Measurements from ENCODE around the gene TNN.

TNN gene

DNA sequence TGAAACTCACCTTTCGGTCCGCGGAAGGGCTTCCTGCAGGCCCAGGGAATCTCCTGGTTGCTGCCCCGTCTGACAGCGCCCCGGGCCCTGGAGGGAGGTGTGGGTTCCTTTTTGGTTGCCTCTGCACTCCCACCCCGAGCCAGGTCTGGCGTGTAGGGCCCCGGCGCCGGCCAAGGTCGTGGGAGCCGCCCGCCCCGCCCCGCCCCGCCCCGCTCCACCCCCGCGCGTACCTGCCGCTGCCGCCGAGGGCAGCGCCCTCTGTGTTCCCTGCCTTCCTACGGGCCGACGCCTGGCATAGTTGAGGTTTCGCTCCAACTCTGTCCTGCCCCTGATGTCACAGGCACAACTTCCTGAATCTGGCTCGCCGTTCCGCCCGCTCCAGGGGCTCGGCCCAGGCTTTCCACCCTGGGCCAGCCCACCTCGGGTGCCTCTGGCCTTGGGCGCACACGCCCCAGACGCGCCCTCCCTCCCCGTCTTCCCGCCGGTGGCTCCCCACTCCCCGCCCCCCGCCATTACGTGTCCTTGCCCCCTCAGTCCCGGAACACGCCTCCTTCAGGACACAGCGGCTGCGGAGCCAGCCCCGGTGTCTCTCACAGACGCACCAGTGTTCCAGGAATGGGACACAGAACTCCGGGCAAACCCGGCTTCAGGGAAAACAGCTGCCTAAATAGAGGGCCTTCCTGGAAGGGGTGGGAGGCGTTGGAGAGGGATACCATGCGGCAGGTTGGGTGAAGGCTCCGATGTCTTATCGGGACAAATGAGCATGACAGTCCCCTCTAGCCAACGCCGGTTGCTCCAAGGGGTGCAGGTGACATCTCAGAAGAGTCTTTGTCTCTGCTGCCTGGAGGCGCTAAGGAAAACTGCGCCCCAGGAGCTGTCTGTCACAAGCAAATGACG, 125.2 kb downstream of the TNN start, which contains the start of gene KIAA0040:
Gene KIAA0040 (minus strand): TSS at position 147 of the 897 bp plus-strand sequence. CDS start 31,763 bp downstream, outside the sequence.
- DNase-seq (ENCODE audit: low spot score): peak; percentile 89
- Histone ChIP-seq H3K27ac (peak within 1 kb of the TSS; percentile 84 to 89), H3K4me3 (peak within 1 kb of the TSS; percentile 70)
- TF ChIP-seq, protein P1, sequence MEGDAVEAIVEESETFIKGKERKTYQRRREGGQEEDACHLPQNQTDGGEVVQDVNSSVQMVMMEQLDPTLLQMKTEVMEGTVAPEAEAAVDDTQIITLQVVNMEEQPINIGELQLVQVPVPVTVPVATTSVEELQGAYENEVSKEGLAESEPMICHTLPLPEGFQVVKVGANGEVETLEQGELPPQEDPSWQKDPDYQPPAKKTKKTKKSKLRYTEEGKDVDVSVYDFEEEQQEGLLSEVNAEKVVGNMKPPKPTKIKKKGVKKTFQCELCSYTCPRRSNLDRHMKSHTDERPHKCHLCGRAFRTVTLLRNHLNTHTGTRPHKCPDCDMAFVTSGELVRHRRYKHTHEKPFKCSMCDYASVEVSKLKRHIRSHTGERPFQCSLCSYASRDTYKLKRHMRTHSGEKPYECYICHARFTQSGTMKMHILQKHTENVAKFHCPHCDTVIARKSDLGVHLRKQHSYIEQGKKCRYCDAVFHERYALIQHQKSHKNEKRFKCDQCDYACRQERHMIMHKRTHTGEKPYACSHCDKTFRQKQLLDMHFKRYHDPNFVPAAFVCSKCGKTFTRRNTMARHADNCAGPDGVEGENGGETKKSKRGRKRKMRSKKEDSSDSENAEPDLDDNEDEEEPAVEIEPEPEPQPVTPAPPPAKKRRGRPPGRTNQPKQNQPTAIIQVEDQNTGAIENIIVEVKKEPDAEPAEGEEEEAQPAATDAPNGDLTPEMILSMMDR (IDR thresholded peaks at IDR 0.05): no peak

DNA sequence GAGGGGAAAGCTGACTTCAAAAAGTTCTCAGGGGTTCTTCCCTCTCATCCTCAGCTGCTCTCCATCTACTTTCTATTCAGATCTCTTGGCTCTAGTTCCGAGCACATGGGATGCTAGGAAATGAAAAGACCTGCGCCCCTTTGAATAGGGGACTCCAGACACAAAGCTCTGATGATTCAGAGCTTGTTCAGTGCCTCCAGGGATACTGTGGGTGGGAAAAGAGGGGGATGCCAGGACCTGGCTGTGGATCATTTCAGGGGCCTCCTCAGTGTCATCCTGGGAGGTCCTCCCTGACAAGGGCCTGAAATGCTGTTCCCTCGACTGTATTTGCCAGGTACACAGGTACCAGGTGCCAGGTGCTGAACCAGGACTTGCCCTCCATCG, 125.9 kb downstream of the TNN start:
- H3K27ac ChIP-seq: peak overlapping the region; percentile 84 to 89

DNA sequence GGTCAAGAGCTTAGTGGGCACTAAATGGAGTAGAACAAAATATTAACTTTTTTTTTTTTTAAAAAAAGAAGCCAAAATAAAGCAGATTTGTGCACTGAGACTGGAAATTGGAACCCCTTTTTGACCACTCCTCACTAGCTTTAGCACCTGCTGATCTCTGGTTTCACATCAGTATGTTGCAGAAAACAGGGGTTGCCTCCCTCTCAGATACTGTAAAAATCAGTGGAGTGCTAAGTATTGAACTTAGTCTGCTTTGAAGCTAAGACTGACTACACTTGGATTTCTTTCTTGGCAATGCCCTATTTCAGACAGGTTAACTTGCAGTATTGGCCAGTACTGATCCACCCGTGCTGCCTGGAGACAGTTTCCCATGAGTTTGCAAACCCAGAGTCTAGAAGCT, 127.6 kb downstream of the TNN start:
- DNase-seq (ENCODE audit: low spot score): no peak
- Histone ChIP-seq H3K27ac (no peak overlapping the region), H3K4me3 (no peak overlapping the region)
- TF ChIP-seq, protein P1 (IDR thresholded peaks at IDR 0.05): no peak

More for the DNA sequence above, 125.9 kb downstream of the TNN start:
- no peak for DNase-seq (ENCODE audit: low spot score)
- H3K4me3 ChIP-seq: peak overlapping the region; percentile 70
- TF ChIP-seq, protein P1 (IDR thresholded peaks at IDR 0.05): no peak

DNA sequence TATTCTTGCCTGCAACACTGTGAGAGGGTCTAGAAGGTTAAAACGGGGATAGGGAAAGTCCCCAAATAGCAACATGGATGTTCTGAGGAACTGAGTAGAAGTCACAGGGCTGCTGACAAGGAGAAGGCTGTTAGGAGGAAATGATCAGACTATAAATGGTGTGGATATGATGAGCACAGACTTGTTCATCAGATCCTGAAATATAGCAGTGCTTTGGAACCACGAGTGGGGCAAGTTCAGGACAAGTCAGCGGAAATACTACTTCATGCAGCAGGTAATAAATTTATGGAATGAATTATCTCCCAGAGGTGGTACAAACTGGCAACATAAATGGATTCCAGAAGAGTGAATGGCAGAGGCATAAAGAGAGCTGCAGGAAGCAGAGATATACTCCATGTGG, 128.2 kb downstream of the TNN start:
- TF ChIP-seq, protein P1 (IDR thresholded peaks at IDR 0.05): no peak
- Histone ChIP-seq H3K27ac (no peak overlapping the region), H3K4me3 (no peak overlapping the region)
- DNase-seq (ENCODE audit: low spot score): no peak

DNA sequence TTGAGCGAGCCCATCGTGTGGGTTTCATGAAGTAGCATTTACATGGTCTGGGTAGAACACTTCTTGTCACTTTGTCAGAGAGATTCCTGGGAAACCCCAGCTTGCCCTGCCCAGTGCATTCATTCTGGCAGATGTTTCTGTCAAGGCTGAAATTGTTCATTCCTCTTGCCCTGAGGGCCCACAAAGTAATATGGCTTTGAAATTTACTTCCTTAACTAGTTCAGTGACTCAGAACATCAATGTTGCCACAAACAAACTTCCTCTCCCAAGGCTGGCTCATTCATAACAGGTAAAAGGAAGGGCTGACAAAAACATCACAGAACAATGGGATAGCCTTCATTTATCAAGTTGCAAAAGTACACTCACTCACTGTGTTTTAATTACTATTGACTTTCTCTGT, 129.9 kb downstream of the TNN start:
- no peak overlapping the region for H3K27ac ChIP-seq
- H3K4me3 ChIP-seq: no peak overlapping the region
- DNase-seq (ENCODE audit: low spot score): no peak
- TF ChIP-seq, protein P1 (IDR thresholded peaks at IDR 0.05): no peak
